Epithelial cell of esophagus (primary cell): ENCODE measurements around the gene MIS18BP1.

Experiments
- DNase-seq: peaks from one replicate; pipeline ENCODE4 v3.0.0; 2010; ENCODE audit warnings: low read depth
- H3K4me3 ChIP-seq: 2 replicates; pipeline ENCODE4 v1.5.1; 2011; ENCODE audit warnings: mild to moderate bottlenecking, low read length, control low read depth
- TF ChIP-seq, protein P1 (sequence below): IDR thresholded peaks from 2 replicates; pipeline ENCODE4 v1.5.1; 2011; ENCODE audit warnings: low read depth, mild to moderate bottlenecking, low read length, control low read depth, inconsistent platforms; ENCODE audit not compliant: insufficient read depth; ENCODE audit errors: missing control alignments

Gene MIS18BP1

DNA sequence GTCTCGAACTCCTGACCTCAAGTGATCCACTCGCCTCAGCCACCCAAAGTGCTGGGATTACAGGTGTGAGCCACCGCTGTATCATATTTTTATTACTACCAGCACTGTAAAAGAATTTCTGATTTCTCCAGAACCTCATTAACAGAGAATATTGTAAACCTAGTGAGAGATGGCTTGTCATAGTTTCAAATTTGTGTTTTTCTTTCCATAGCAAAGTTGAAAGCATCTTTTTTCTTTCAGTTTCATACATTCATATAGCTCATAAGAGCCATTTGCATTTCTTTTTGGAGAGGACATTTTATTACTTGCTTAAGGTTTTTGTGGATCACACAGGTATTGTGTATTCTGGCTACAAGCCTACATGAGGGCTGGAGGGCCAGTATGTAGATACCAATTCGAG, 58.0 kb downstream of the MIS18BP1 start:
- DNase-seq, result no peak
- H3K4me3 ChIP-seq, result no peak overlapping the region
- TF ChIP-seq, protein P1, sequence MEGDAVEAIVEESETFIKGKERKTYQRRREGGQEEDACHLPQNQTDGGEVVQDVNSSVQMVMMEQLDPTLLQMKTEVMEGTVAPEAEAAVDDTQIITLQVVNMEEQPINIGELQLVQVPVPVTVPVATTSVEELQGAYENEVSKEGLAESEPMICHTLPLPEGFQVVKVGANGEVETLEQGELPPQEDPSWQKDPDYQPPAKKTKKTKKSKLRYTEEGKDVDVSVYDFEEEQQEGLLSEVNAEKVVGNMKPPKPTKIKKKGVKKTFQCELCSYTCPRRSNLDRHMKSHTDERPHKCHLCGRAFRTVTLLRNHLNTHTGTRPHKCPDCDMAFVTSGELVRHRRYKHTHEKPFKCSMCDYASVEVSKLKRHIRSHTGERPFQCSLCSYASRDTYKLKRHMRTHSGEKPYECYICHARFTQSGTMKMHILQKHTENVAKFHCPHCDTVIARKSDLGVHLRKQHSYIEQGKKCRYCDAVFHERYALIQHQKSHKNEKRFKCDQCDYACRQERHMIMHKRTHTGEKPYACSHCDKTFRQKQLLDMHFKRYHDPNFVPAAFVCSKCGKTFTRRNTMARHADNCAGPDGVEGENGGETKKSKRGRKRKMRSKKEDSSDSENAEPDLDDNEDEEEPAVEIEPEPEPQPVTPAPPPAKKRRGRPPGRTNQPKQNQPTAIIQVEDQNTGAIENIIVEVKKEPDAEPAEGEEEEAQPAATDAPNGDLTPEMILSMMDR, result no peak

DNA sequence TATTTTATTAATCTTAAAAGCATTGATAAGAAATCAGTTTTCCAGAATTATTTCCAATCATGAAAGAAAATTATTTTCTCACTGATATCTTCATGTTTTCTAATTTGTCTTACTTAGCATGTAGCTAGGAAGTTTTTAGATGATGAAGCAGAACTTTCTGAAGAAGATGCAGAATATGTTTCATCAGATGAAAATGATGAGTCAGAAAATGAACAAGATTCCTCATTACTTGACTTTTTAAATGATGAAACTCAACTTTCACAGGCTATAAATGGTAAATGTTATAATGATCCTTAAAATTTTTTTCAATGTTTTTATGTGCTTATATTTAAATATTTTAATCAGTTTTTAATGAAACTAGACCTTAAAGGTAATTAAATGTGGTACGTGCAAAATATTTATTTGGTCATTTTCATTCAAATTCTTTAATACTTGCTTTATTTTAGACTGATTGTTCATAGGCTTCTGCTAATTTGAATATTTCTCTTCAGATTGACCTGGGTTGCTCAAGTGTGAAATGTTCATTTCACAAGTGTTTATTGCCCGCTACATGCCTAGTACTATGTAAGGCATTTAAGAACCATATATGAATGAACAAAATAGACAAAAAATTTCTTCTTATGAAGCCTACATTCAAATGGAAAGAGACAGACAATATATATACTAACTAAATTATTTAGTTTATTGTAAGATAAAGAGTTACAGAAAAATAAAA, 67.7 kb downstream of the MIS18BP1 start:
- peak; percentile 23 for DNase-seq
- TF ChIP-seq, protein P1, result no peak
- H3K4me3 ChIP-seq, result no peak overlapping the region

DNA sequence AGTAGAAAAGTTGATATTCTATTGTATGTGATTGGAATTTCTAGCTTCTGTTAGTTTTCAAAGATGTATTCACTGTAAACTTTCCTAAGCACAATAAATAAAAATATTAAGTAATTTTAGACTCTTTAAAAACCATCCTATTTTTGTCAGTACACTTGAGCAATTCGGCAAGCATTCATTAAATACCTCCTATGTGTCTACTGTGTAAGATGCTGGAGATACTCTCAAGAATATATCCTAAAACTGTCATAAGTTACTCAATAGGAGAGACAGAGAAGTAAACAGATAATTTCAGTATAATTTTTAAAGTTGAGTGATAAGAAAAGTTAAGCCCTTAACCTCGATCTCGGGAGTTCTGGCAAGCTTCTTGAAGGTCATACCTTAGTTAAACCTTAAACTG, 71.2 kb downstream of the MIS18BP1 start:
- TF ChIP-seq, protein P1, result no peak
- no peak for DNase-seq
- no peak overlapping the region for H3K4me3 ChIP-seq

DNA sequence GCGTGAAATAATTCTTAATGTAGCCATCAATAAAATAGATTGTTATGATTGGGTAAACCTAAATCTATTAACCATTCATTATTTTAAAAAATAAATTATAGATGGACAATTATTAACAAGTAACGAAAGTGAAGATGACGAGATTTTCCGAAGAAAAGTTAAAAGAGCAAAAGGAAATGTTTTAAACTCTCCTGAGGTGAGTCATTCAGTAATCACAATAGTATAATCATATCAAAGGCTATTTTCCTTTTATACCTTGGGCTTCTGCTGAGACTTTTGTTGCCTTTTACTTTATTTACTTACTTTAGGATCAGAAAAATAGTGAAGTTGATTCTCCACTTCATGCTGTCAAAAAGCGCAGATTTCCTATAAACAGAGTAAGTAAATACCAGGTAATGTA, 71.7 kb downstream of the MIS18BP1 start:
- TF ChIP-seq, protein P1, result no peak
- no peak overlapping the region for H3K4me3 ChIP-seq

DNA sequence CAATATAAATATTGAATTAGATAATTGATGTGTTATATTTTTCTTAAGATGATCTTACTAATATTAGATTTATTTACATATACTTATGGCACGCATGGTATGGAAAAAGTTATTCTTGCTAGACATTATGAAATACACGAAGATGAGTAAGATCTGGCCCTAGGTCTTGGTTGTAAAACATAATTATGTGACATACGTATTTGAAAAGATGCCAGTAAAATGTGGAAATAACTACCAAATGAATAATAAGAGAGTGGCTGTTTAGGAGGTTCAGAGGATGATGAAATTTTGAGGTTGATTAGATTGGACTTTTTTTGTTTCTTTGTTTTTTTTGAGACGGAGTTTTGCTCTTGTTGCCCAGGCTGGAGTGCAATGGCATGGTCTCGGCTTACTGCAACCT, 75.9 kb downstream of the MIS18BP1 start:
- H3K4me3 ChIP-seq, result no peak overlapping the region
- DNase-seq, result peak; percentile 92
- TF ChIP-seq, protein P1, result no peak

More for the DNA sequence above, 71.7 kb downstream of the MIS18BP1 start:
- DNase-seq, result peak; percentile 6

DNA sequence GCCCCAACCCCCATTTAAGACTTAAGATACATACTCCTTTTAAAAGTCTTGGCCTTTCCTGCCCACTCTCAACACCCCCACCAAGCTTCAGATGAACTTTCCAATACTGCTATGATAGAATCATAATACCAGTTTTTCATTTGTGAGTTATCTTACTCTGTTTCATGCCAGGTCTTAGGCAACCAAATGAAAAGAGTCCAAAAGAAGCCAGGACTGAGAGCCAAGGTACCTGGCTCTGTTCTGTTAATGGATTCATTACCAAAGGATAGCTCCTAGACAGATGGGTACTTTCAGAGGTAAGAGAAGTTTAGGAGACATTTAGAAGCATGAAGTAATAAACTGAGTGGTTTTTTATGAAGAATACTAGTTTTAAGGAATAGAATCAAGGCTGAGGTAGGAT, 83.1 kb downstream of the MIS18BP1 start:
- H3K4me3 ChIP-seq, result no peak overlapping the region
- no peak for DNase-seq
- TF ChIP-seq, protein P1, result no peak

DNA sequence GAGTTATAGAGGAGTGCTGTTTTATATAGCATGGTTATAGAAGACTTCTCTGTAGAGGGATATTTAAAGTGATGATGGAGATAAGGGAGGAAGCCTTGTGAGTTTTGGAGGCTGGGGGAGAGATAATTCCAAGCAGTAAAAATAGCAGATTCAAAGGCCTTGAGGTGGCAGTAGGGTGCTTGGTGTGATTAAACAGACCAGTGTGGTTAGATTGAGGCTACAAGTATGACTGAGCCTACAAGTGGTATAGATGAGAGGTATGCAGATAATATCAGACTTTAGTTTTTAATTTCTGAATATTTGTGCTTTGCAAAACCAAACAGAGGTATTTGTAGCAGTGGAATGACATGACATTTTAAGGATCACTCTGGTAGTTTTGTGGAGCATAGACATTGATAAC, 96.9 kb downstream of the MIS18BP1 start:
- no peak overlapping the region for H3K4me3 ChIP-seq
- peak; percentile 10 for DNase-seq
- TF ChIP-seq, protein P1, result no peak
